ENCODE measurements around the gene SVOP.
A peak's percentile ranks its signal among the peaks of the same experiment; 100 is the strongest.

The SVOP gene, protein sequence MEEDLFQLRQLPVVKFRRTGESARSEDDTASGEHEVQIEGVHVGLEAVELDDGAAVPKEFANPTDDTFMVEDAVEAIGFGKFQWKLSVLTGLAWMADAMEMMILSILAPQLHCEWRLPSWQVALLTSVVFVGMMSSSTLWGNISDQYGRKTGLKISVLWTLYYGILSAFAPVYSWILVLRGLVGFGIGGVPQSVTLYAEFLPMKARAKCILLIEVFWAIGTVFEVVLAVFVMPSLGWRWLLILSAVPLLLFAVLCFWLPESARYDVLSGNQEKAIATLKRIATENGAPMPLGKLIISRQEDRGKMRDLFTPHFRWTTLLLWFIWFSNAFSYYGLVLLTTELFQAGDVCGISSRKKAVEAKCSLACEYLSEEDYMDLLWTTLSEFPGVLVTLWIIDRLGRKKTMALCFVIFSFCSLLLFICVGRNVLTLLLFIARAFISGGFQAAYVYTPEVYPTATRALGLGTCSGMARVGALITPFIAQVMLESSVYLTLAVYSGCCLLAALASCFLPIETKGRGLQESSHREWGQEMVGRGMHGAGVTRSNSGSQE

GRCh38 chr12:109020796-109021380 lies at the start of gene SVOP:
SVOP (minus strand) TSS chr12:109021068; CDS start chr12:109020868, 200 bp downstream.
- no peak within 1 kb of the TSS for H3K4me3 ChIP-seq (ENCODE audit: low read length)
- no peak for TF ChIP-seq ZNF274 (IDR thresholded peaks at IDR 0.05; ENCODE audit: low read depth, low read length)

- no peak overlapping the region for H3K4me3 ChIP-seq (ENCODE audit: low read length)
- TF ChIP-seq ZNF274 (IDR thresholded peaks at IDR 0.05; ENCODE audit: low read depth, low read length) = no peak
Measured at GRCh38 chr12:109069307-109070271, 48.7 kb upstream of the SVOP start.

DNA sequence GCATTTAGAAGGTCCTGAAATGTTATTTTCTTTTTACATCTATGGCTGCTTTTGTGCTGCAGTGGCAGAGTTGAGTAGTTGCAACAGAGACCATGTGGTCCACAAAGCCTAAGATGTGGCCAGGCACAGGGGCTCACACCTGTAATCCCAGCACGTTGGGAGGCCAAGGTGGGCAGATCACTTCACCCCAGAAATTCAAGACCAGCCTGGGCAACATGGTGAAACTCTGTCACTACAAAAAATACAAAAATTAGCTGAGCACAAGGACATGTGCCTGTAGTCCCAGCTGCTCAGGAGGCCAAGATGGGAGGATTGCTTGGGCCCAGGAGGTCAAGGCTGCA lies 45.0 kb upstream of the SVOP start:
- TF ChIP-seq ZNF274 (IDR thresholded peaks at IDR 0.05; ENCODE audit: low read depth, low read length) = no peak
- no peak overlapping the region for H3K4me3 ChIP-seq (ENCODE audit: low read length)

GRCh38 chr12:109065154-109065852 lies 44.4 kb upstream of the SVOP start:
- no peak for TF ChIP-seq ZNF274 (IDR thresholded peaks at IDR 0.05; ENCODE audit: low read depth, low read length)
- H3K4me3 ChIP-seq (ENCODE audit: low read length) = no peak overlapping the region

- TF ChIP-seq ZNF274 (IDR thresholded peaks at IDR 0.05; ENCODE audit: low read depth, low read length) = no peak
- H3K4me3 ChIP-seq (ENCODE audit: low read length) = no peak overlapping the region
Measured at GRCh38 chr12:109064143-109064542, 43.3 kb upstream of the SVOP start.

GRCh38 chr12:109058773-109059172 lies 37.9 kb upstream of the SVOP start:
- TF ChIP-seq ZNF274 (IDR thresholded peaks at IDR 0.05; ENCODE audit: low read depth, low read length) = no peak
- H3K4me3 ChIP-seq (ENCODE audit: low read length) = no peak overlapping the region

DNA sequence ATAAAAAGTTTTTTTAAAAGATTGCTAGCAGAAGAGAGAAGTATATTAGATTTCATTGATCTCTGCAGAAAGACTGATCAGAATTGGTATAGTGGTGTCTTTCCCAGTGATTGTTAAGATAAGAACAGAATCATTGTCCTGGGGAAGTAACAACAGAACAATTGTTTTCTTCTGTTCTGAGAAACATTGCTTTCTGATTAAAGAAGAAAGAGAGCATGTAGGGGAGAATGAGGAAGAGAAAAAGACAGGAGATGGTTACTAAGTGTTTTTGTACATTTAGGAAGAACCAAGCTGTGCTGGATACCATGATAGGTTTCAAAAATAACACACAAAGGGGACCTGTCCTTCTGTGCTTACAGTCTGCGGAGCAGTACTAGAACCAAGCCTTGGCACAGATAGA lies 36.5 kb upstream of the SVOP start:
- no peak overlapping the region for H3K4me3 ChIP-seq (ENCODE audit: low read length)
- no peak for TF ChIP-seq ZNF274 (IDR thresholded peaks at IDR 0.05; ENCODE audit: low read depth, low read length)

- no peak overlapping the region for H3K4me3 ChIP-seq (ENCODE audit: low read length)
- no peak for TF ChIP-seq ZNF274 (IDR thresholded peaks at IDR 0.05; ENCODE audit: low read depth, low read length)
Measured at GRCh38 chr12:109056891-109057290, 36.0 kb upstream of the SVOP start.

DNA sequence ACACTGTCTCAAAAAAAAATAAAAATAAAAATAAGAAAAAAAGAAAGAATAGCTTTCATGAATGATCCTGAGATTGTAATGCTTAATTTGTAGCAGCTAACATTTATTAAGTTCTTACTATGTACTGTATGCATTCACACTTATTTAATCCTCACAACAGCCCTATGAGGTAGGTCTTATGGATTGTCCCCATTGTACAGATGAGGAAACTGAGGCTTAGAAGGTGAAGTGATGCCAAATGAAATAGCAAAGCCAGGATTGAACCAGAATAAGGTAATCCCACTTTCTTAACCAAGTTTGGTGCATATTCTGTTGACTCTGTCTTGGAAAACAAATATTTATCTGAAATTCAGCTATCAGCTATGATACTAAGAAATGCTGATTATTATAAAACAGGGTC lies 33.7 kb upstream of the SVOP start:
- no peak for TF ChIP-seq ZNF274 (IDR thresholded peaks at IDR 0.05; ENCODE audit: low read depth, low read length)
- H3K4me3 ChIP-seq (ENCODE audit: low read length) = peak overlapping the region; percentile 69; the same call in 1 of the 2 replicates

GRCh38 chr12:109054124-109054513 lies 33.3 kb upstream of the SVOP start:
- H3K4me3 ChIP-seq (ENCODE audit: low read length) = peak overlapping the region; percentile 69

- no peak for TF ChIP-seq ZNF274 (IDR thresholded peaks at IDR 0.05; ENCODE audit: low read depth, low read length)
- peak overlapping the region; percentile 69 for H3K4me3 ChIP-seq (ENCODE audit: low read length)
Measured at GRCh38 chr12:109053382-109054123, 32.7 kb upstream of the SVOP start.

GRCh38 chr12:109052414-109053323 lies 31.8 kb upstream of the SVOP start, which contains the start of gene USP30:
USP30 (plus strand) TSS chr12:109052576; CDS start chr12:109052679, 103 bp downstream.
- peak within 1 kb of the TSS; percentile 69 for H3K4me3 ChIP-seq (ENCODE audit: low read length)
- no peak for TF ChIP-seq ZNF274 (IDR thresholded peaks at IDR 0.05; ENCODE audit: low read depth, low read length)

Data from GM08714 (cell line).